ENCODE data around the gene STUB1. TPM values are rescaled to one million over a fixed set of nuclear protein-coding genes. Genes with fewer than 3 reads are reported as not detected.

The STUB1 gene
- total and polyA plus RNA-seq, 2 of the 8 experiments (the other 6 are each of a cell fraction or from before 2014, with no cell fraction given) = 89.9 to 103 TPM

- no peak for FAIRE-seq
- Histone ChIP-seq H3K23ac (ENCODE audit: insufficient read length) (no peak overlapping the region), H2BK120ac (replicated peaks; ENCODE audit: low read depth, low read length) (no peak overlapping the region), H4K20me1 (replicated peaks in 1 of 2; ENCODE audit: control insufficient read depth in 1 of 2, insufficient read depth in 2 of 2, low read length in 2 of 2) (peaks cover 2 to 11% of the 10 kb centered on the region in 2 experiments), H4K91ac (replicated peaks; ENCODE audit: insufficient read length, low read length) (no peak overlapping the region), H4K5ac (ENCODE audit: insufficient read length, low read depth, low read length) (no peak overlapping the region), H3K36me3 (ENCODE audit: control insufficient read depth in 2 of 4, insufficient read depth in 4 of 4, low read length in 3 of 4) (peaks cover 0 to 3% (median under 1%) of the 10 kb centered on the region in 4 experiments; a peak in 1 of 8 replicates), H3K27me3 (replicated peaks in 1 of 4; ENCODE audit: control insufficient read depth in 3 of 4, extremely low read depth in 1 of 4, insufficient read depth in 3 of 4, low read length in 3 of 4) (peaks cover 0 to 16% (median 5%) of the 10 kb centered on the region in 4 experiments; a peak in 4 of 7 replicates), H3K4me3 (ENCODE audit: extremely low read depth in 1 of 4, insufficient read depth in 2 of 4, low read depth in 3 of 4, low read length in 4 of 4) (no peak overlapping the region), H3K9ac (replicated peaks in 1 of 4; ENCODE audit: extremely low read depth in 1 of 4, low read depth in 3 of 4, low read length in 3 of 4) (no peak overlapping the region), H2BK15ac (ENCODE audit: low read length) (no peak overlapping the region), H3K18ac (ENCODE audit: extremely low read depth, low read length) (no peak overlapping the region), H2BK20ac (ENCODE audit: low read length) (no peak overlapping the region), H3K4me2 (ENCODE audit: insufficient read depth in 1 of 2, low read depth in 2 of 2, low read length in 2 of 2) (no peak overlapping the region; a peak in 1 of 4 replicates), H3K27ac (ENCODE audit: low read depth, low read length) (no peak overlapping the region), H3K9me3 (ENCODE audit: insufficient read depth in 2 of 2, low read depth in 1 of 2, low read length in 1 of 2) (no peaks in the 10 kb centered on the region), H2BK5ac (ENCODE audit: low read depth, low read length) (no peak overlapping the region), H2AFZ (ENCODE audit: low read length) (no peak overlapping the region), H3K79me2 (ENCODE audit: control insufficient read depth in 1 of 2, insufficient read depth in 2 of 2, low read length in 2 of 2) (no peaks in the 10 kb centered on the region), H3K4me1 (replicated peaks in 1 of 4; ENCODE audit: control insufficient read depth in 3 of 4, insufficient read depth in 4 of 4, low read length in 3 of 4) (peaks cover 0 to 14% (median 8%) of the 10 kb centered on the region in 4 experiments; a peak in 5 of 7 replicates), H4K8ac (ENCODE audit: extremely low read depth, insufficient read depth, low read length) (peak overlapping the region; percentile 15; the same call in 1 of the 2 replicates), H2AK5ac (ENCODE audit: low read depth, low read length) (no peak overlapping the region), H3K23me2 (ENCODE audit: low read depth, low read length) (peaks cover 19% of the 10 kb centered on the region; the same call in 1 of the 2 replicates), H3K56ac (replicated peaks; ENCODE audit: insufficient read length, low read depth, low read length) (no peak overlapping the region), H3K4ac (replicated peaks; ENCODE audit: insufficient read length, low read depth, low read length) (no peak overlapping the region), H2BK12ac (ENCODE audit: low read depth, low read length) (no peak overlapping the region), H3K79me1 (ENCODE audit: low read depth, low read length) (no peaks in the 10 kb centered on the region), H3K14ac (ENCODE audit: insufficient read length) (no peak overlapping the region)
- 92% methylated on average over 37 of the region's 37 CpGs; no CpG with 5 or more reads in 1 of the 2 experiments for WGBS, 2 experiments (ENCODE audit: extremely low coverage in 1 of 2, insufficient coverage in 1 of 2, insufficient read length in 1 of 2, insufficient replicate concordance in 2 of 2, low coverage in 1 of 2, low lambda C conversion rate in 2 of 2, missing lambda C conversion rate in 1 of 2)
- ChIA-PET POLR2A (ENCODE audit: partially characterized antibody) (interaction anchor here (1.3 to 23.0 kb wide), 9 partner anchors 10 to 74 kb away, joined by 3 to 353 read pairs (median 4); partner anchors contain the start of genes ANTKMT, CCDC78, CIAO3 and GNG13), CTCF (ENCODE audit: partially characterized antibody) (interaction anchor here (0.5 to 35.8 kb wide), 9 partner anchors 6 to 682 kb away, joined by 3 to 977 read pairs (median 3); partner anchors contain the start of genes ANTKMT, CCDC78, CHTF18 and CIAO3)
- DNase-seq (ENCODE audit: low read depth in 1 of 2, low spot score in 2 of 2) = no peak
- TF ChIP-seq BRCA1 (IDR thresholded peaks at IDR 0.05; ENCODE audit: low read depth, low read length) = no peak
- no peak for TF ChIP-seq CREB1 (IDR thresholded peaks at IDR 0.05)
- TF ChIP-seq MAX (IDR thresholded peaks at IDR 0.05) = no peak
- TF ChIP-seq CEBPB (IDR thresholded peaks at IDR 0.05; ENCODE audit: low read depth, low read length) = no peak
- no peak for TF ChIP-seq TBP (IDR thresholded peaks at IDR 0.05; ENCODE audit: low read depth, low read length)
- TF ChIP-seq SIN3A (conservative IDR thresholded peaks at IDR 0.05 in 1 of 2, IDR thresholded peaks at IDR 0.05 in 1 of 2; ENCODE audit: low read depth in 1 of 2, low read length in 2 of 2) = no peak
- TF ChIP-seq SP2 (IDR thresholded peaks at IDR 0.05; ENCODE audit: low read length) = no peak
- no peak for TF ChIP-seq SIRT6 (IDR thresholded peaks at IDR 0.05; ENCODE audit: low read length)
- no peak for TF ChIP-seq HDAC2 (IDR thresholded peaks at IDR 0.05; ENCODE audit: borderline replicate concordance in 1 of 2, low read depth in 2 of 2, low read length in 2 of 2)
- no peak for TF ChIP-seq RBBP5 (IDR thresholded peaks at IDR 0.05; ENCODE audit: borderline replicate concordance, low read depth, low read length)
- no peak for TF ChIP-seq JUND (IDR thresholded peaks at IDR 0.05; ENCODE audit: low read length)
- TF ChIP-seq POLR2A (IDR thresholded peaks at IDR 0.05; ENCODE audit: control extremely low read depth in 1 of 2, low read depth in 2 of 2, low read length in 2 of 2) = no peak
Observed at GRCh38 chr16:729768-730665, 49.8 kb downstream of the STUB1 start.
